ENCODE measurements around the gene PXYLP1.
"Not testable (repeated sequence)": the region's sequence is repeated elsewhere in the genome, so short reads cannot be mapped to it uniquely, and the experiment has no call there.

Gene PXYLP1

DNA sequence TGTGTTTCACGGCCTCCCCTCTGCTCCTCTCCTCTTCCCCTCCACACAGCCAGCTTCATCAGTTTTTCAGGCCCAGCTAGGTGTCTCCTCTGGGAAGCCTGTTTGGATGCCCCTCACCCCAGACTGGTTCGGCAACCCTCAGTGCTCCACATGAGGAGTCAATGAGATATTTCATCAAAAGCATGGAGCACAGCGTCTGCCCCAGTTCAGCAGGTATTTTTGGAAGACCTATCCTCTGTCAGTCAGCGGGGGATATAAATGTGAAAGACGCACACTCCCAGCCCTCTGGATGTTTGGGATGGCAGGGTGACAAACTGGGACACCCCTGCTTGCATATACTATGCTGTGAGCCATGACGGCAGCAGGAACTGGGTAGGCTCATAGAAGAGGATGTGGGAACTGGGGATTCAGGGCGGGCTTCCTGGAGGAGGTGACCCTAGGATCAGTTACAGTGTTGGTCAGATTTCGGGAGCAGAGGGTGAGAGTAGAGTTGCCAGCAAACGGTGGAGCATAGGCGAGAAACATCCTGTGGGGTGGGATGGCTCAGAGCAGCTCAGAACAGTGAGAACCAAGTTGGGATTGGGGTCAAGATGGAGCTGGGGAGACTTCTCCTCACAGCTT, 42.9 kb downstream of the PXYLP1 start:
- DNase-seq, result no peak

DNA sequence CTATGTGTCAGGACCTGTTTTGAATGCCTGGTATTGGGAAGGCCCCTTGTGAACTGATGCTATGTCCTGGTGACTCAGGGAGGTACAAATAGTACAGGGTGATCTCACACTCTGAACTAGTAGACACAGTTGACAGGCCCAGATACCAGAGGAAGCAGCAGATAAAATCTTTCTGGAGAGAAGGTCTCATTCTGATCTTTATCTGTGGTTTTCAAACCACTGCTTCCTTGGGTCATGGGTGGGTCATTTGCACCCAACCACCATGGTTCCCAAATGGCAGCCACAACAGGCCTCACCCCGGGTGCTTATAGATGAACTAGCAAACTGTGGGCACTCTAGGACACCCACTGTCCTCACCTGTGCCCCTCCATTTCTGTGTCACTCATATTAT, 43.4 kb downstream of the PXYLP1 start:
- DNase-seq, result no peak

DNA sequence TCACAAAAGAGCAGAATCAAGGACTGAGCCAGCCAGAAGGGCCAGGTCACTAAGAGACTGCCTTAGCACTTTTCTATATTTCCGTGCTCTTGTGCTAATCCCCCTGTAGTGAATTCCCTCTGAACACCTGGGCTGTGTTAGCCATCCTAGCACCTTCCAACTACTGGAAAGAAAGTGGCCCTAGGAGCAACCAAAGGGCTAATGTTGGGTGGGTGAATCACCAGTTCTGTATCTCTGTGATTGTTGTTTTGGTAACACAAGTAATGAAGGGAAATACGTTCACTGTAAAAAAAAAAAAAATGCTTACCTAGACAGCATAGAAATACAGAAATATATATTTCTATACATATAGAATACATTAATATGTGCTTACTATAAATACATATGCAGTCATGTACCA, 43.9 kb downstream of the PXYLP1 start:
- DNase-seq, result no peak

DNA sequence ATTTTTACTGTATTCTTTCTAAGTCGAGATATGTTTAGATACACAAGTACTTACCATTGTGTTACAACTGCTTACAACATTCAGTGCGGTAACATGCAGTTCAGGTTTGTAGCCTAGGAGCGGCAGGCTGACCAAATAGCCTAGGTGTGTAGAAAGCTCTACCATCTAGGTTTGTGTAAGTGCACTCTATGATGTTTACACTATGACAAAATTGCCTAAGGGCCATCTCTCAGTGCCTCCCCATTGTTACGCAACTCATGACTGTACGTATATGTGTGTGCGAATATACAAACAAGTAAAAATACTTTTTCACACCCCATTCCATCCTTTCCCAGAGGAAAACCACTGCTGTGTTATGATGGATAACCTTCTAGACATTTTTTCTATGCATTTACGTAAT, 44.3 kb downstream of the PXYLP1 start:
- no peak for DNase-seq

DNA sequence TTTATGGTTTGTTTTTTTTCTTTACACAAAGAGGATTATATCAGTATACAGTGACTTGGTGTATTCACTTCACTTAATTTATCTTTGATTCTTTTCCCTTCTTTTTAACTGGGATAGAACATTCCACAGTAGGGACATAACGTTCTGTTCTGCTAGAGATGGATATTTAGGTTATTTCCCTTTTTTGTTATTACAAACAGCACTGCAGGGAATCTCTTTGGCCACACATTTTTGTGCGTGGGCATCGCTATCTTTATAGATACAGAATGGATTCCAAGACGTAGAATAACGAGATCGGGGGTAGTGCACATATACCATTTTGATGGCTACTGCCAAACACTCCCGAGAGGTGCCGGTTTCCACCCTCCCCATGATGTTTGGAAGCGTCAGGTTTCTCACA, 44.8 kb downstream of the PXYLP1 start:
- no peak for DNase-seq

DNA sequence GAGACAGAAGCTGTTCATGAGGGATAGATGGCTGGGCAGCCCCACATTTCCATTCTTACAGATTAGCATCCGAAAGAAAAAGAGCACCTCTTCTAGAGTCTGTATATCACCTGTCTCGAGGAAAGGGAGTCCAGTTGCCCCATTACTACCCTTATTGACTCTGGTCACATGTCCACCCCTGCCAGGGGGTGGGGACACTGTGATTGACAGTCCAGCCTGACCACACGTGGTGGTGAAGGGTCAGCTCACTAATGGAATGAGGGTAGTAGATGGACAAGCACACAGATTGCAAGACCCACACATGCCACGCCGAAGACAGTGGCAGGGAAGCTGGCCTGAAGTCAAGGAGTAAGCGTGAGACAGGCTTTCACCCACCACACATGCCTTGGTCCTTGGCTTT, 45.8 kb downstream of the PXYLP1 start:
- no peak for DNase-seq

DNA sequence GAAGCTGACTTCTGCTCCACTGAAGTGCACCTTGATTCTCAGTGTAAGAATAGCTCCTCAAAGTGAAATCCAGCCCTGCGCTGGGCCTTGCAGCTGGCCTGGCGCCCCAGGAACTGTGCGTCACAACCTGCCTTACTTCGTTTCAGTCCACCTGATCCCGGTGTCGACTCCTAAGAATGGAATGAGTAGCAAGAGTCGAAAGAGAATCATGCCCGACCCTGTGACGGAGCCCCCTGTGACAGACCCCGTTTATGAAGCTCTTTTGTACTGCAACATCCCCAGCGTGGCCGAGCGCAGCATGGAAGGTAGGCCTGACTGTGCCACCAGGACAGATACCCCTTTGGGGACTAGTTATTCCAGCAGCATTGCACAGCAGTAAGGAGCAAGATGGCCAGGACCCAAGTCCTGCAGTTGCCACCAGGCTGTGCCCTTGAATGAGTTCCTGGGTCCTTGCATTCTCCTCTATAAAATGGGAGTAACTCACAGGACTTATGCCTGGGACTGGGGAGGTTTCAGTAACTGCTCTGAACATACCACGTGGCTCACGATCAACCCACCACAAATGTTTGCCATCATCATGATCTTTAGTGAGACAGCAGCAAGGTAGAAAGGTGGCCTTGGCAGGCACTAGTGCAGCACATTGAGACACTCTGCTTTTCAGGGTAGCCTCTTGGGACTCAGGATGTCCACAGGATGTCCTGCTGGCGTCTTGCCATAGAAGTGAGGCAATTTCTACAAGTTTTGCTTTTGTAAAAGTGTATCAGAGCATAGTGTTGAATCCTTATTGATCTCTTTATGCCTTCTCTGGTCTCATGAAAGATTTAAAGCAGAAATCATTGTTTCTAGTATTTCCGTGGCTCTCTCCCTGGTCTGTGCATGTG, 46.8 kb downstream of the PXYLP1 start:
- DNase-seq, result no peak

DNA sequence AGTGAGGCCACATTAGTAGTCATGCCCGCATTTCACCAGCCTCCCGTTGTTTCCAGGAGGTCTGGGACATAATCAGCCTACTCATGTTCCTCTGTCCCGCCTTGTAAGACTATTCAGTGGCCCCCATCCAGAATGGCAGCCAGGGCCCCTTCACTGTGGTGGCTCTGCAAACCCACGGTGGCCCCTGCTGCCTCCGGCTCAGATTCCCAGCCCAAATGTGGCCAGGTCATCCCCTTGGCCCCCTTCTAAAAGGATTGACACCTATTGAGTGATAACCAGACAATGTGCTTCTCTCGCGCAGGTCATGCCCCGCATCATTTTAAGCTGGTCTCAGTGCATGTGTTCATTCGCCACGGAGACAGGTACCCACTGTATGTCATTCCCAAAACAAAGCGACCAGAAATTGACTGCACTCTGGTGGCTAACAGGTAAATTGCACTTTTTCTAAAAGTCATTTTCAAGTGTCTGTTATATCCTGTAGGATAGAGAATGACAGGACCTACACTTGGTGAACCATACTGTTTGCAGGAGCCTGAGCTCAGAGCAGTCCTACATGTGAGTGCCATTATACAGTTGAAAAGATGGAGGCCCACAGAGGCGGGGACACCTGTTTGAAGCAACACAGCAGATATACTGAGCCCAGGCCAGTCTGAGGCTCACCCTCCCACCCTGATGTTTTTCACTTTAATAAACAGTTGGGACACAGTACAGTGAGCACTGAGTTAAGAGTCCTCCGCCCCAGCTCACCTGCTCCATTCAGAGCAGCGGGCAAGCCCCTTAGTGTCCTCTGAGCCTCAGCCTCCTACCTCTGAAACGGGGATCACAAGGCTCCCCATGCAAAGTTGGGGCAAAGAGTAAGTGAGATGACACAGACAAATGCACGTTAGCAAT, 47.7 kb downstream of the PXYLP1 start:
- no peak for DNase-seq

DNA sequence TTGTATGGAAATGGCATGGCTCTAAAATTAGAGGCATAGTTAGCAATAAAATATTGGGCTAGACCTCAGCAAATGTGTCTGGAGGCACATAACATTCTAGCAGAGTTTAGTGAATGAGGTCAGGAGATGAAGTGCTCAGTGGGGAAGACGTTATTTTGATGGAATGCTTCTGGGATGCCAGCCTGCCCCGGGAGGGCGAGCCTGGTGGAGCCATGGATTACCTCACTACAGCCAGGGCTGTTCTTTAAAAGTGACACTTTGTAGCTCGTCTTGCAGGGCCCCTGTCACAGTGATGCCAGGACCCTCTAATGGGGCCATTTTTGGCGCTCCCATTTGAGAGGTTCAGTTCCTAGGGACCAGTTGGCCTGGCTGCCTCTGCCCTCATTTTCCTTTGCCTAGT, 48.5 kb downstream of the PXYLP1 start:
- DNase-seq, result no peak

DNA sequence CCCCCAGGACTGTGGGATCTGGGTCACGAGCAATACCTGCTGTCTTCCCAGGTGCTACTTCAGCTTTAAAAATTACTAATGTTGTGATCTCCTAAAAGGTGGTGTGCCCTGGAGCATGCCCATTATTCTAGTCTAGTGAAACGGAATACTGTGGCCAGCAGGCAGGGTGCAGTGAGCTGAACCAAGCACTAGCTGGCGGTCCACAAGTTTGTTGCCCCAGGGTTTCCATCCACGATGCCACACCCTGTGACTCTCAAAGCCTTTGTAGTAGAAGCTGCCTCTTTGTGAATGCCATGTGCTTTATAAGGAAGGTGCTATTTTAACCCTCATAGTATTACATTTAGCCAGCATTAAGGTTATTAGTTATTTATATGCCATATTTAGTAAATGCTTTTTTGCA, 49.1 kb downstream of the PXYLP1 start:
- no peak for DNase-seq

DNA sequence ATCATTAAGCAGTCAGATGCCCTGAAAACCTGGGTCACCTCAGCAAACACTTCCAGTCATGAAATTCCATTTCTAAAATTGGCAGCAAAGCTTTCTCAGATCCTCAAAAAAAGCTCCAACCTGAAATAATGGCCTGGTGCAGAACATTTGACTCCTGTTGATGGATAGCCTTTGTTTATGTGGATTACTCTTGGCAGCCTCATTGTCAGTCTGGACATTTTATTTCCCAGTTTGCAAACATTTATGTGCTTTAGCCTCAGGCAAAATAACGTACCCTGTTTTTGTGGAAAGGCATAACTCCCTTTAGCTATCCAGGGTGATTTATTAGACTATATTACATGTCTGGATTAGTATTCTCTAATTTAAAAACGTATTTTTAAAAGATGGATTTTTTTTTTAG, 53.9 kb downstream of the PXYLP1 start:
- no peak for DNase-seq

DNA sequence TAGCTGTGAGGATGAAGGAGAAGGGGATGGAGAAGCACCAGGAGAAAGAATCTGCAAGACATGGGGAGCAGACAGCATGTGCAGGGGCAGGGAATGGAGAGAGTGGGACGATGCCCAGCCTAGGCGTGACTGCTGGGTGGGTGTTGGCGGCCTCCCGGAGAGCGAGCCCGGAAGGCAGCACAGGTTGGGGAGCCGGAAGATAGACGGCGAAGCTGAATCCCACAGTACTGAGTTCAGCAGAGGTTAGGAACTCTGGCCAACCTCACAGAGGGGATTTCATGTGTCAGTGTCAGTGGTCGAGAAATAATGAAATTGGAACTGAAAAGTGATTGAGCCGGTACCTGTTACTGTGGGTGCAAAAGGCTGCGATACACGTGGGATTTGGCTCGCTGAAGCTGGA, 55.2 kb downstream of the PXYLP1 start:
- DNase-seq, result no peak

DNA sequence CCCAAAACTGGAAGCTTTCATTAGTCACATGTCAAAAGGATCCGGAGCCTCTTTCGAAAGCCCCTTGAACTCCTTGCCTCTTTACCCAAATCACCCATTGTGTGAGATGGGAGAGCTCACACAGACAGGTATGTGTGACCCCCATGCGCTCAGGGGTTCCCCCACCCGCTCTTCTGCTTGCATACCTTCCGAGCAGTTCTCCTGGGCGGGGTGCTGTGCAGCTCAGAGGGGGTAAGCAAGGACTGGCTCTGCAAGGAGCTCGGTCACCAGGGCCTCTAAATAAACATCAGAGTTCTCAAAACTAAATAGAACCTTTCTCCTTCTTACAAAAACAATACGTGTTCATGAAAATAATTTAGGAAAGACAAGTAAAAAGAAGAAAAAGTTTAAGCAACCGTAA, 55.7 kb downstream of the PXYLP1 start:
- DNase-seq, result no peak

DNA sequence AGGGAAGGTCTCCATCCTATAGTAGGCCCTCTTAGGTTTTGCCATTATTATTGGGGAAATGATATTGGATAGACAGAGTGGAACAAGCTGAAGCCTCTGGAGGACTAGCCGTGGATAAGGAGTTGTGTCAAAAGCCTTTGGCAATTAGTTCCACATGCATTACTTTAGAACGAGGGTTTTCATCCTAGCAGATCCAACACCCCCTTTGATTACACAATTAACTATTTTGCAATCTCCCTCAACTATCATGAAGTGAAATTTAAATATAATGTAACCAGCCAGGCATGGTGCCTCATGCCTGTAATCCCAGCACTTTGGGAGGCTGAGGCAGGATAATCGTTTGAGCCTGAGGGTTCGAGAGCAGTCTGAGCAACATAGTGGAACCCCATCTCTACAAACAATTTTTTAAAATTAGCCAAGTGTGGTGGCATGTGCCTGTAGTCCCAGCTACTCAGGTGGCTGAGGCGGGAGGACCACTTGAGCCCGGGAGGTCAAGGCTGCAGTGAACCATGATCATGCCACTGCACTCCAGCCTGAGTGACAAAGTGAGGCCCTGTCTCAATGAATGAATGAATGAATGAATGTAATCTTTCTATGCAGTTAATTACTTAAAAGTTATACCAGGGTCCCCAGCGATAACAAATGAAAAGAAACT, 56.8 kb downstream of the PXYLP1 start:
- DNase-seq, result no peak

DNA sequence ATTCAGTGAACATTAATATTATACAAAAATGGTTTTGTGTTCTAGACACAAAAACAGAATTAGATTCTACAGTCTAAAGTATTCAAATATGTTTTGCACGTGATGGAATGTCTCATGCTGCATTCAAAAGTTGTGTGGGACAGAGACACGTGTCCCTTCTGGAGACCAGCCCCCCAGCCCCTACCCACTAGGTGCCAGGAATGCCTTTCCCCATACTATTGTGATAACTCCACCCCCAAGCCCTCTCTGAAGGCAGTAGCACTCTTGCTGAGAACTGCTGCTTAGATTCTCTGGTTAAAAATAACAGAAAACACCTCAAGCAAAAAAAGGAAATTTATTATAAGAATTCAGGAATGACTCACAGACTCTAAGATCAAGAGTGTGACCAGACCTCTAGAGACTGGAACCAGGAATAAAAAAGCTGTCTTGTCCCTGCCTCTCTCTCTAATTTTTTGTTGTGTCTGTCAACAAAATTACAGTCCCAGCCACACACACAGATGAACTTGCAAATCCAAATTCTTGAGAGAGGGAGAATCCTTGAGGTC, 57.7 kb downstream of the PXYLP1 start:
- no peak for DNase-seq

DNA sequence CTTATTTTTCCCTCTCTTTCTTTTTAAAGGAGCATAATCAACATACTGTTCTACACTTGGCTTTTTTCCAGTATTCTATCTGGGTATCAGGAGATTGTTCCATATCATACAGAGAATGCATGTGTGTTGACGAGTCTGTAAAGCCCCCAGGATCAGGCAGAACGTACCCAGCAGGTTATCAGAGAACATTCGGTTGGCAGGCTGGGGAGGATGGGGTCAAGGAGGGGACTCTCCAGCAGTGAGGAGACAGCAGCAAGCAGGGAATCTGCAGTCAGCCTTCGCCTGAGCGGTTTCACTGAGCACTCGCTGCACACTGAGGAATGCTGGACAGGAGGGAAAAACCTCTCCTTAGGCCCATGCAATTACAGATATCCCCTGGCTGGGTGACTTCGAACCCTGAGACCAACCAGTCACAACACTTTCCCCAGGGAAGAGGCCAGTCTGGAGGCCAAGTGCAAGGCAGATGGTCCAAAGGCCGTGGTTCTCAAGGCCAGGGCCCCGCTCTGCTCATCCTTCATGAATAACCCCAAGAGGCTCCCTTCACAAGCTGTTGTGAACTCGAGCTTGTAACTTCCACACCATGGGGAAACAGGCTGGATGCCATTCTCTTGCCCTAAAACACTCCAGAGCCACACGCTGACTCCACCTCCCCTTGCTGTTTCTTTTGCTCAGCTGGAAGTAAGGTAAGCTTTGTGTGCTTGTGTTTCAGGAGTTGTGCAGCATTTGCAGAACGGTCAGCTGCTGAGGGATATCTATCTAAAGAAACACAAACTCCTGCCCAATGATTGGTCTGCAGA, 60.1 kb downstream of the PXYLP1 start:
- no peak for DNase-seq

DNA sequence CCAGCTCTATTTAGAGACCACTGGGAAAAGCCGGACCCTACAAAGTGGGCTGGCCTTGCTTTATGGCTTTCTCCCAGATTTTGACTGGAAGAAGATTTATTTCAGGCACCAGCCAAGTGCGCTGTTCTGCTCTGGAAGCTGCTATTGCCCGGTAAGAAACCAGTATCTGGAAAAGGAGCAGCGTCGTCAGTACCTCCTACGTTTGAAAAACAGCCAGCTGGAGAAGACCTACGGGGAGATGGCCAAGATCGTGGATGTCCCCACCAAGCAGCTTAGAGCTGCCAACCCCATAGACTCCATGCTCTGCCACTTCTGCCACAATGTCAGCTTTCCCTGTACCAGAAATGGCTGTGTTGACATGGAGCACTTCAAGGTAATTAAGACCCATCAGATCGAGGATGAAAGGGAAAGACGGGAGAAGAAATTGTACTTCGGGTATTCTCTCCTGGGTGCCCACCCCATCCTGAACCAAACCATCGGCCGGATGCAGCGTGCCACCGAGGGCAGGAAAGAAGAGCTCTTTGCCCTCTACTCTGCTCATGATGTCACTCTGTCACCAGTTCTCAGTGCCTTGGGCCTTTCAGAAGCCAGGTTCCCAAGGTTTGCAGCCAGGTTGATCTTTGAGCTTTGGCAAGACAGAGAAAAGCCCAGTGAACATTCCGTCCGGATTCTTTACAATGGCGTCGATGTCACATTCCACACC, 60.9 kb downstream of the PXYLP1 start:
- DNase-seq, result no peak

DNA sequence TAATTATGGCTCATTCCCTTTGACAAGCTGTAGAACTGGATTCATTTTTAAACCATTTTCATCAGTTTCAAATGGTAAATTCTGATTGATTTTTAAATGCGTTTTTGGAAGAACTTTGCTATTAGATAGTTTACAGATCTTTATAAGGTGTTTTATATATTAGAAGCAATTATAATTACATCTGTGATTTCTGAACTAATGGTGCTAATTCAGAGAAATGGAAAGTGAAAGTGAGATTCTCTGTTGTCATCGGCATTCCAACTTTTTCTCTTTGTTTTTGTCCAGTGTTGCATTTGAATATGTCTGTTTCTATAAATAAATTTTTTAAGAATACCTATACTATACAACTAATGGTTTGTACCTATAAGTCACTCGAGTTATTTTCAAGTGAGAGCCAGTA, 62.7 kb downstream of the PXYLP1 start:
- no peak for DNase-seq

DNA sequence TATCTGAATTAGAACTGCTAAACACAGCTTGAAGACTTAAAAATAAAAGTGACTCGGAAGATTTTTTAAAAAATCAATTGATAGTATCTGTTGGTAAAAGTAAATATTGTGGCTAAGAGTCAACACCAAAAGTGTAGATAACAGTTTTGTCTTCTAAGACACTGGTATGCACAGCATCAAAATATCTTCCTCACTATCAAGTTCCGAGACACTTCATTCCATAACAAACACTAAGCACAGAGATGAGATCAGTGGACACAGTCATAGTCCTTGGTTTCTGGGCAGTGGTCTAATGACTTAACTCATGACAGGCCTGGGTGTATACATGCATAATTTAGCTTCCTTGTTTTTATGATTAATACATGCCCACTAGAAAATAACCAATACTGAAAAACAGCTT, 63.2 kb downstream of the PXYLP1 start:
- DNase-seq, result no peak

DNA sequence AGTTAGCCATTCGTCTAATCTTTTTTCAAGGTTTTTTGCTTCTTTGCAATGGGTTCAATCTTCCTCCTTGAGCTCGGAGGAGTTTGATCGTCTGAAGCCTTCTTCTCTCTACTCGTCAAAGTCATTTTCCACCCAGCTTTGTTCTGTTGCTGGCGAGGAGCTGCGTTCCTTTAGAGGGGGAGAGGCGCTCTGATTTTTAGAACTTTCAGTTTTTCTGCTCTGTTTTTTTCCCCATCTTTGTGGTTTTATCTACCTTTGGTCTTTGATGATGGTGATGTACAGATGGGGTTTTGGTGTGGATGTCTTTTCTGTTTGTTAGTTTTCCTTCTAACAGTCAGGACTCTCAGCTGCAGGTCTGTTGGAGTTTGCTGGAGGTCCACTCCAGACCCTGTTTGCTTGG, 68.8 kb downstream of the PXYLP1 start:
- not testable (repeated sequence) for DNase-seq
